SK-N-SH (cell line): Measurements from ENCODE around the gene EN1.

Source experiments
- CHD2 ChIP-seq: fragments of 150-350 bp; IDR thresholded peaks from 2 replicates; pipeline ENCODE4 v1.6.1; 2018; ENCODE audit warnings: low read length; ENCODE audit not compliant: partially characterized antibody
- POLR2AphosphoS5 ChIP-seq: IDR thresholded peaks from 2 replicates; pipeline ENCODE4 v1.6.1; 2012; ENCODE audit warnings: low read depth, low read length
- SIN3A ChIP-seq: IDR thresholded peaks from 2 replicates; pipeline ENCODE4 v1.6.1; 2012; ENCODE audit warnings: low read depth, mild to moderate bottlenecking, low read length, moderate library complexity, borderline replicate concordance
- TF ChIP-seq, protein P1 (sequence below): IDR thresholded peaks from 2 replicates; pipeline ENCODE4; 2012
- TF ChIP-seq, protein P2 (sequence below): fragments of 200-600 bp; sonication (generic); IDR thresholded peaks from 2 replicates; pipeline ENCODE4 v1.6.1; 2017; ENCODE audit warnings: antibody characterized with exemption, mild to moderate bottlenecking, moderate library complexity
- TF ChIP-seq, protein P3 (sequence below): IDR thresholded peaks from 2 replicates; pipeline ENCODE4 v1.4.0; 2012; ENCODE audit warnings: low read depth

DNA sequence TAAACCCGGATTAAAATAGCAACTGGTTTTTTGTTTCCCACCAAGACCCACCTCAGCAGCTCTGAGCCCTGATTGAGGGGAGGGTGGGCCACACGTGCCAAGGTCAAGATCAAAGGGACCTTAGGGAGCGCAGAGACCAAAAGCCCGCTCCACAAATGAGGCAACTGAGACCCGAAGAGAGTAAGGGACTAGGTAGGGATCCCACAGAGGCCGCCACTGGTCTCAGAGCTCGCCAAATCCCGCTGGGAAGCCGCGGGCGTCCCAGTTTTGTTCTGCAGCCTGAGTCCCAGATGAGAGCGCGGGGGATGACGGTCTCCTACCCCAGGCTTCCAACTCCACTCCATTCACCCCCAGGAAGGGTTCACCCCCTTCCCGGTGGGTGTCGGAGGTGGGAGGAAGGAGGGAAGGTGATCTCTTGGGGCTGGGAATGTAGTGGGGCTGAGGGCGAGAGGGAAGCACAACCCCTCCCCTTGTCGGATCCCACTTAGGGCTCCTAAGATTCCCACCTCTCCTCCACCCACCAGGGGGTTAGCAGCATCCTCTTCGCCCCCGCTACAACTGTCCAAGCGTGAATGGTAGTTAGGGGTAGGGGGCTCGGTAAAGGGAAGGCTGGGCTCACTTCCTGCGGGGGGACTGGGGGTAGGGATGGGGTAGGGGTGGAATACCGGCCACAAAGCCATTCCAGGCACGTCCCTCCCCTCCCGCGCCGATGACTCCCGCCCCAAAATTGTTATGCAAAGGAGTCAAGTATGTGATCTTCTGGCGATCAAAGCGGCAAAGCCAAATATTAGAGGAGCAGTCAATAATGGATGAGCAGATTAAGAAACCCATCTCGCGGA is 7.3 kb upstream of the EN1 start:
- TF ChIP-seq, protein P1, sequence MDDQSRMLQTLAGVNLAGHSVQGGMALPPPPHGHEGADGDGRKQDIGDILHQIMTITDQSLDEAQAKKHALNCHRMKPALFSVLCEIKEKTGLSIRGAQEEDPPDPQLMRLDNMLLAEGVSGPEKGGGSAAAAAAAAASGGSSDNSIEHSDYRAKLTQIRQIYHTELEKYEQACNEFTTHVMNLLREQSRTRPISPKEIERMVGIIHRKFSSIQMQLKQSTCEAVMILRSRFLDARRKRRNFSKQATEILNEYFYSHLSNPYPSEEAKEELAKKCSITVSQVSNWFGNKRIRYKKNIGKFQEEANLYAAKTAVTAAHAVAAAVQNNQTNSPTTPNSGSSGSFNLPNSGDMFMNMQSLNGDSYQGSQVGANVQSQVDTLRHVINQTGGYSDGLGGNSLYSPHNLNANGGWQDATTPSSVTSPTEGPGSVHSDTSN, result no peak
- TF ChIP-seq CHD2 (no peak), SIN3A (no peak), POLR2AphosphoS5 (no peak)
- TF ChIP-seq, protein P2, sequence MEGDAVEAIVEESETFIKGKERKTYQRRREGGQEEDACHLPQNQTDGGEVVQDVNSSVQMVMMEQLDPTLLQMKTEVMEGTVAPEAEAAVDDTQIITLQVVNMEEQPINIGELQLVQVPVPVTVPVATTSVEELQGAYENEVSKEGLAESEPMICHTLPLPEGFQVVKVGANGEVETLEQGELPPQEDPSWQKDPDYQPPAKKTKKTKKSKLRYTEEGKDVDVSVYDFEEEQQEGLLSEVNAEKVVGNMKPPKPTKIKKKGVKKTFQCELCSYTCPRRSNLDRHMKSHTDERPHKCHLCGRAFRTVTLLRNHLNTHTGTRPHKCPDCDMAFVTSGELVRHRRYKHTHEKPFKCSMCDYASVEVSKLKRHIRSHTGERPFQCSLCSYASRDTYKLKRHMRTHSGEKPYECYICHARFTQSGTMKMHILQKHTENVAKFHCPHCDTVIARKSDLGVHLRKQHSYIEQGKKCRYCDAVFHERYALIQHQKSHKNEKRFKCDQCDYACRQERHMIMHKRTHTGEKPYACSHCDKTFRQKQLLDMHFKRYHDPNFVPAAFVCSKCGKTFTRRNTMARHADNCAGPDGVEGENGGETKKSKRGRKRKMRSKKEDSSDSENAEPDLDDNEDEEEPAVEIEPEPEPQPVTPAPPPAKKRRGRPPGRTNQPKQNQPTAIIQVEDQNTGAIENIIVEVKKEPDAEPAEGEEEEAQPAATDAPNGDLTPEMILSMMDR, result no peak
- TF ChIP-seq, protein P3, sequence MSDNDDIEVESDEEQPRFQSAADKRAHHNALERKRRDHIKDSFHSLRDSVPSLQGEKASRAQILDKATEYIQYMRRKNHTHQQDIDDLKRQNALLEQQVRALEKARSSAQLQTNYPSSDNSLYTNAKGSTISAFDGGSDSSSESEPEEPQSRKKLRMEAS, result no peak
